ENCODE results near the gene PRRX2.

GRCh38 chr9:129637673-129638439, 27.6 kb upstream of the PRRX2 start:
- TF ChIP-seq ATF3 (CRISPR knock-in tag; conservative IDR thresholded peaks at IDR 0.05): no peak
- TF ChIP-seq, protein P1, sequence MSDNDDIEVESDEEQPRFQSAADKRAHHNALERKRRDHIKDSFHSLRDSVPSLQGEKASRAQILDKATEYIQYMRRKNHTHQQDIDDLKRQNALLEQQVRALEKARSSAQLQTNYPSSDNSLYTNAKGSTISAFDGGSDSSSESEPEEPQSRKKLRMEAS (CRISPR knock-in tag; IDR thresholded peaks at IDR 0.05): no peak
- TF ChIP-seq CTCF (IDR thresholded peaks at IDR 0.05): no peak
- TF ChIP-seq EMX1 (CRISPR knock-in tag; IDR thresholded peaks at IDR 0.05): no peak
- TF ChIP-seq IRF2 (CRISPR knock-in tag; IDR thresholded peaks at IDR 0.05; ENCODE audit: borderline replicate concordance, low read depth): no peak
- TF ChIP-seq USF2 (CRISPR knock-in tag; IDR thresholded peaks at IDR 0.05): no peak

Measured in WTC11 (cell line).